Measurements from ENCODE around the gene NTN5. TPM values are rescaled to one million over a fixed set of nuclear protein-coding genes. Genes with fewer than 3 reads are reported as not detected.

Gene NTN5
- total and polyA plus RNA-seq, 2 experiments from 2014 or later = 0.52 to 0.94 TPM

- TF ChIP-seq ZNF462 (CRISPR knock-in tag; IDR thresholded peaks at IDR 0.05) = no peak
Measured at GRCh38 chr19:48616041-48616436, 56.8 kb downstream of the NTN5 start (continued).

- Mint-ChIP-seq H3K36me3 (ENCODE audit: low read depth) (peaks cover 53% of the 10 kb centered on the region), H3K4me3 (peak overlapping the region; percentile 61), H3K4me1 (peaks cover 50% of the 10 kb centered on the region), H3K27ac (peak overlapping the region; percentile 98), H3K27me3 (ENCODE audit: insufficient read depth, low read depth, poor library complexity) (peaks cover 43% of the 10 kb centered on the region), H3K9me3 (no peaks in the 10 kb centered on the region; the same call in 1 of the 3 replicates)
- Histone ChIP-seq H3K4me2 (peak overlapping the region; percentile 99), H3K4me3 (peak overlapping the region; percentile 49), H3K4me1 (ENCODE audit: insufficient read depth) (peaks cover 39% of the 10 kb centered on the region), H3K79me2 (replicated peaks; ENCODE audit: insufficient read depth) (peaks cover 40% of the 10 kb centered on the region), H2AFZ (no peak overlapping the region), H3K27me3 (ENCODE audit: insufficient read depth) (no peaks in the 10 kb centered on the region), H3K27ac (ENCODE audit: low read depth) (peak overlapping the region; percentile 99), H3K36me3 (ENCODE audit: insufficient read depth) (peaks cover 32% of the 10 kb centered on the region), H4K20me1 (replicated peaks; ENCODE audit: insufficient read depth) (peaks cover 21% of the 10 kb centered on the region), H3K9me2 (ENCODE audit: insufficient read depth) (no peaks in the 10 kb centered on the region), H3F3A (replicated peaks; ENCODE audit: low read depth) (peaks cover 52% of the 10 kb centered on the region)
- TF ChIP-seq CREB1 (CRISPR knock-in tag; IDR thresholded peaks at IDR 0.05; ENCODE audit: low read depth) (peak; percentile 57; the same call in 1 of the 2 replicates), ZNF114 (CRISPR knock-in tag; IDR thresholded peaks at IDR 0.05) (no peak)
- ATAC-seq (no peak; the same call in 2 of the 3 replicates), DNase-seq (ENCODE audit: low spot score) (no peak)
Measured at GRCh38 chr19:48615231-48616040, 57.4 kb downstream of the NTN5 start.
